ENCODE results near the gene PTPN14.
A peak's percentile ranks its signal among the peaks of the same experiment; 100 is the strongest.

Gene PTPN14

GRCh38 chr1:214321705-214322453 lies 229.5 kb downstream of the PTPN14 start:
- no peak for DNase-seq

GRCh38 chr1:214319938-214320337 lies 231.5 kb downstream of the PTPN14 start:
- TF ChIP-seq CTCF (IDR thresholded peaks at IDR 0.05; ENCODE audit: low read length) (peak; percentile 20; the same call in 1 of the 2 replicates), EZH2 (optimal IDR thresholded peaks at IDR 0.05; ENCODE audit: low read depth, low read length) (no peak)
- H3K9ac ChIP-seq (ENCODE audit: low read length): no peak overlapping the region
- H3K4me2 ChIP-seq (ENCODE audit: low read depth, low read length): no peak overlapping the region
- no peaks in the 10 kb centered on the region for H3K27me3 ChIP-seq (replicated peaks; ENCODE audit: insufficient read depth, low read length)
- no peaks in the 10 kb centered on the region for H3F3A ChIP-seq (ENCODE audit: insufficient read depth, low read length)
- H3K9me3 ChIP-seq (replicated peaks; ENCODE audit: insufficient read depth, low read length): no peaks in the 10 kb centered on the region
- no peak overlapping the region for H3K4me3 ChIP-seq (ENCODE audit: low read length)
- H3K36me3 ChIP-seq (replicated peaks; ENCODE audit: insufficient read depth, low read length): no peaks in the 10 kb centered on the region
- no peaks in the 10 kb centered on the region for H3K79me2 ChIP-seq (ENCODE audit: low read length)
- H3K4me1 ChIP-seq (ENCODE audit: low read length): no peaks in the 10 kb centered on the region
- no peak overlapping the region for H2AFZ ChIP-seq (ENCODE audit: low read length)
- no peaks in the 10 kb centered on the region for H4K20me1 ChIP-seq (ENCODE audit: insufficient read depth, low read length)
- H3K9me2 ChIP-seq (replicated peaks; ENCODE audit: insufficient read depth, low read length): no peaks in the 10 kb centered on the region
- DNase-seq: no peak
- H3K27ac ChIP-seq (ENCODE audit: low read length): no peak overlapping the region

More at GRCh38 chr1:214321705-214322453, 229.5 kb downstream of the PTPN14 start:
- no peaks in the 10 kb centered on the region for H3F3A ChIP-seq (ENCODE audit: insufficient read depth, low read length)
- no peaks in the 10 kb centered on the region for H4K20me1 ChIP-seq (ENCODE audit: insufficient read depth, low read length)
- no peaks in the 10 kb centered on the region for H3K4me1 ChIP-seq (ENCODE audit: low read length)
- no peak overlapping the region for H2AFZ ChIP-seq (ENCODE audit: low read length)
- H3K9ac ChIP-seq (ENCODE audit: low read length): no peak overlapping the region
- H3K9me3 ChIP-seq (replicated peaks; ENCODE audit: insufficient read depth, low read length): no peaks in the 10 kb centered on the region
- no peak overlapping the region for H3K4me3 ChIP-seq (ENCODE audit: low read length)
- no peak overlapping the region for H3K4me2 ChIP-seq (ENCODE audit: low read depth, low read length)
- no peaks in the 10 kb centered on the region for H3K27me3 ChIP-seq (replicated peaks; ENCODE audit: insufficient read depth, low read length)
- TF ChIP-seq EZH2 (optimal IDR thresholded peaks at IDR 0.05; ENCODE audit: low read depth, low read length) (no peak), EZH2phosphoT487 (IDR thresholded peaks at IDR 0.05; ENCODE audit: low read length) (no peak), CTCF (IDR thresholded peaks at IDR 0.05; ENCODE audit: low read length) (no peak)
- H3K9me2 ChIP-seq (replicated peaks; ENCODE audit: insufficient read depth, low read length): no peaks in the 10 kb centered on the region
- no peaks in the 10 kb centered on the region for H3K79me2 ChIP-seq (ENCODE audit: low read length)
- H3K36me3 ChIP-seq (replicated peaks; ENCODE audit: insufficient read depth, low read length): no peaks in the 10 kb centered on the region
- H3K27ac ChIP-seq (ENCODE audit: low read length): no peak overlapping the region

GRCh38 chr1:214318956-214319736 lies 232.3 kb downstream of the PTPN14 start:
- Histone ChIP-seq H3K27me3 (replicated peaks; ENCODE audit: insufficient read depth, low read length) (no peaks in the 10 kb centered on the region), H3K4me3 (ENCODE audit: low read length) (no peak overlapping the region), H3K27ac (ENCODE audit: low read length) (no peak overlapping the region), H3K79me2 (ENCODE audit: low read length) (no peaks in the 10 kb centered on the region), H2AFZ (ENCODE audit: low read length) (no peak overlapping the region), H3K4me1 (ENCODE audit: low read length) (no peaks in the 10 kb centered on the region), H3K9me3 (replicated peaks; ENCODE audit: insufficient read depth, low read length) (no peaks in the 10 kb centered on the region), H3K9me2 (replicated peaks; ENCODE audit: insufficient read depth, low read length) (no peaks in the 10 kb centered on the region), H3K4me2 (ENCODE audit: low read depth, low read length) (no peak overlapping the region), H3K36me3 (replicated peaks; ENCODE audit: insufficient read depth, low read length) (no peaks in the 10 kb centered on the region), H3F3A (ENCODE audit: insufficient read depth, low read length) (no peaks in the 10 kb centered on the region), H3K9ac (ENCODE audit: low read length) (no peak overlapping the region), H4K20me1 (ENCODE audit: insufficient read depth, low read length) (no peaks in the 10 kb centered on the region)
- no peak for TF ChIP-seq EZH2phosphoT487 (IDR thresholded peaks at IDR 0.05; ENCODE audit: low read length)
- TF ChIP-seq EZH2 (optimal IDR thresholded peaks at IDR 0.05; ENCODE audit: low read depth, low read length): no peak
- TF ChIP-seq CTCF (IDR thresholded peaks at IDR 0.05; ENCODE audit: low read length): no peak
- no peak for DNase-seq
